ENCODE data around the gene OGG1.

OGG1 gene

DNA sequence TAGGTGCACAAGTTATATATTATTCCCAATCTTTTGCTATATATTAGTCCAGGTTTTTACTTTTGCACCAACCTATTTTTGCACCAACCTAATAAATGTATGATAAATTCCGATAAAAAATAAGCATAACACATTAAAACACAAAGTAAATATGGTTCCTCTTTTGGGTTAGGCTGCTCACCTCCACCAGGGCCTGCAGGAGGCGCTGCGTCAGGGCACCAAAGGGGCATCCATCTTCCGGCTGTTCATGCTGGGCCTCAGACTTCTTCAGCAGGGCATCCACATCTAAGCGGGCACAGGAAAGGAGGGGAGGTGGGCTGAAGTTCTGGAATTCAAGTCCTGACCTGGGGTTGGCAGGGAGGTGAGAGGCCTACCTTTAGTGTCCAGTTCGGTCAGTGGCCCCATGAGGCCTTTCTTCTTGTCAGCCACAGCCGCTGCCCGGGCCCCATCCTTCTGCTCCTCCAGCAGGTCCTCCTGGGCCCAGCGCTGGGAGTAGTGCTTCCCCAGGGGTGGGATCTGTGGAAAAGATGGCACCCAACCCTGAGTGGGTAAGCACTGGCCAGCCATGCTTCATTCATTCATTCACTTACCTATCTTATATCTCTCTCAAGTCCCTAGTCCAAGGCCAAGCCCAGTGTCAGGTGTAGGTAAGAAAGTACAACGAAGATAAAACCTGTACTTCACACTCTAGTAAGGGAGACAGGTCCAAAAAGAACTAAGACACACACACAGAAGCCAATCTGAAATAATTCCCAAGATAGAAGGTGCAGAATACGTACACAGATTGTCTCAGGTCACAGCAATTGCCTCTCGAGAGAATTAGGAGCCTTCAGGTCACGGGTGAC is 37.3 kb downstream of the OGG1 start:
- DNase-seq, result no peak

DNA sequence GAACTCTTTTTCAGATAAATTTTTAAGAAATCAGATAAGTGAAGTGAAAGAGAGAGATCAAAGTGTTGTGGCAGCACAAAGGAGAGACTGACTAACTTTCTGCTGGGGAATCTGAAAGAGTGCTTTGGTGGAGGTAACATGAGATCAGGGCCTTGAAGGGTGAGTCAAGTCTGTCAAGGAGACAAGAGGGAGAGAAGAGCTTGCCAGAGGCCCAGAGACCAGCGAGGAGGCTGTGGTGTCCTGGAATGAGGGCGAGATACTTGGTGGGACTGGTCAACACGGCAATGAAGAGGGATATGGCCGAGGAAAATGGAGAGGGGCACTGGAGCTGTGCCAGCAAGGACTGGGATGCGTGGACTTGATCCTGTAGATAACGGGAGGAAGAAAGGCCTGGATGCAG is 38.0 kb downstream of the OGG1 start:
- DNase-seq, result no peak

DNA sequence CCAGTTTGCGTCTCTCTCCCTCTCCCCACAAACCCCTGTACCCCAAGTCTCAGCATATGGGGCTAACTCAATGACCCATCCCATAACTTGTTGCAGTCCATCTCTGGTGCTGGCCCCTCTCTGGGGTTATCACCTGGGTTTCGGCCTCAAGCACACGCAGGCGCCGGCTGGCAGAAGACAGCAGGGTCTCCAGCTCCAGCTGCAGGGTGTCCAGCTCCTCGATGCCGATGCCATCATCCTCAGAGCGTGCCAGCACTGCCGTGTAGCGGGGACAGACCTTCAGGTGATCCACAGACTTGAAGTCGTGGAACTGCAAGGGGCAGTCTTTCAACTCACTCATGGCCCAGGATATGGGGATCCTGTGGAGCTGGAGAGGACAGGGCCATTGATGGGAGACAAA is 41.4 kb downstream of the OGG1 start:
- no peak for DNase-seq

- DNase-seq, result no peak
These were observed 42.1 kb downstream of the OGG1 start for GRCh38 chr3:9791790-9792404.

DNA sequence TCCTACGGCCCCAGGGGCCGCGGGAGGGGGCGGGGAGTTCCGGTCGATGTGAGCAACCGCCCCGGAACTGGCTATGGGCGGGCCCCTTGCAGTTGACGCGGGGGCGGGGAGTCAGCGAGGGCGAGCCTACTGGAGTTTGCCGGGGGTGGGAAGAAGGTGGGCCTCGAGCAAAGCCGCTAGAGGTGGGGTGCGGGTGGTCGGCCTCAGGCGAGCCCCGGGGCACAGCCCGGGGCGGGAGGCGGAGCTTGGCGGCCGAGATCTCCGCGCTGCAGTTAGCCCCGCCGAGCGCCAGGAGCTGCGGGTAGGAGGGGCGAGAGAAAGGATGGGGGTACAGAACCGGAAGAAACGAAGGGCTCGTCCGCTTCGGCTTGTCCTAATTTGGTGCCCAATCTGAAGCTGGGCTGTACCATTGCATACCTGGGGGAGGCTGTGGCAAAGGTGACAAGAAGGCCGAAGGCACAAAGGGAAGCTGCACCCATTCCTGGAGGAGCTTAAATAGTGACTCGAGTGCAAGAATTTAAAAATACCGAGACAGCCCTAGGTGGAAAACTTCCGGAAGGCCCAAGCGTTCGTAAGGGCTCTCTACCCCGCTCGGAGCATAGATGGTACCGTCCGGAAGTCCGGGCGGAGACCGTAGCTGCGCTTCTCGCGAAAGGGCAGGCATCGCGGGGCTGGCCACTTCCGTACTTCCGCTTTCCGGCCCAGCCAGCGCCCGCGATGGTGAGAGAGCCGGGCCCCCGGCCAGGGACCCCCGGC is 42.8 kb downstream of the OGG1 start, which contains the start of the genes ARPC4 and TADA3:
ARPC4 (plus strand) TSS at position 678 of the 756 bp plus-strand sequence; CDS start at position 718, 40 bp downstream.
TADA3 (minus strand) TSS at position 69 of the 756 bp plus-strand sequence. CDS start 1,007 bp downstream, outside the sequence.
- peak; percentile 98 for DNase-seq

GRCh38 chr3:9793161-9793781 is 43.5 kb downstream of the OGG1 start:
- peak; percentile 33 for DNase-seq

- DNase-seq, result no peak
These were observed 44.6 kb downstream of the OGG1 start for GRCh38 chr3:9794400-9794799.

GRCh38 chr3:9795207-9795606 is 45.5 kb downstream of the OGG1 start:
- no peak for DNase-seq

DNA sequence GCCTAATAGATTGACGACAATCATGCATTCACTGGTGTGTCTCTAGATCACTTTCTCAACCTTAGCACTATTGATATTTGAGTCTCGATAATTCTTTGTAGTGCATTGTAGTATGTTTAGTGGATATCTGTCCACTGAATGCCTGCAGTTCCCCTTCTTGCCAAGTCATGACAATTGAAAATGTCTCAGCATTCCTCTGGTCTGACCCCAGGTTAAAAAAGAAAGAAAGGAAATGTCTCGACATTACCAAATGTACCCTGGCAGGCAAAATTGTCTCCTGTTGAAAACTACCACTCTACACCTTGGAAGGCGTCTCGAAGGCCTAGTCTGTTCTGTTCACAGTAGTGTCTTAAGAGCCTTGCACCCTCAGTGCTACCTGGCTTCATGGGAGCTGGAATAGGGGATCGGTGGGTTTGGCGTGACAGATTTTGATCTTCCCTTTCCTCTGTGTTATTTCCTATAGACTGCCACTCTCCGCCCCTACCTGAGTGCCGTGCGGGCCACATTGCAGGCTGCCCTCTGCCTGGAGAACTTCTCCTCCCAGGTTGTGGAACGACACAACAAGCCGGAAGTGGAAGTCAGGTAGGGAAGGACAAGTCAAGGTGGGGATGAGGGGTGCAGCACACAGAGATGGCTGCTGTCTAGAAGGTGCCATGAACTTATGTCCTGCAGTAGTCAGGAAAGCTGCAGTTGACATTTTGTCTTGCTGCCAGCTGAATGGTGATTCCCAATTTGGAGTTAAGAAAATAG is 47.6 kb downstream of the OGG1 start:
- DNase-seq, result no peak

- DNase-seq, result no peak
These were observed 50.8 kb downstream of the OGG1 start for GRCh38 chr3:9800529-9800928.

DNA sequence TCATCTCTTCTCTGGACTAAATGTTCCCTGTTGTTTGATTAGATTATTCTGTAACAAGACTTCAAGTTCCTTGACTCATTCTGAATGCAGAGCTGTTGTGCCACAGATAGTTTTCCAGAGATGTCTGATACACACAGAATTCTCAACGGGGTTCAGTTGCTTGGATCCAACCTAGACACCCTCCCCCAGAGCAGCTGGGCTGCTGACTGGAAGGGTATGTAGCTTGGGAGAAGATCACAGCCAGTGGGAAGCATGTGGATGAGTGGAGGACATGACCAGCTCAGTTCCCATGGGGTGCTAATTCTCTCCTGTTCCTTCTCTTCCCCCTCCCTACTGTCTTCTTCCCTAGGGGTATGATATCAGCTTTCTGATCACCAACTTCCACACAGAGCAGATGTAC is 53.7 kb downstream of the OGG1 start:
- no peak for DNase-seq

DNA sequence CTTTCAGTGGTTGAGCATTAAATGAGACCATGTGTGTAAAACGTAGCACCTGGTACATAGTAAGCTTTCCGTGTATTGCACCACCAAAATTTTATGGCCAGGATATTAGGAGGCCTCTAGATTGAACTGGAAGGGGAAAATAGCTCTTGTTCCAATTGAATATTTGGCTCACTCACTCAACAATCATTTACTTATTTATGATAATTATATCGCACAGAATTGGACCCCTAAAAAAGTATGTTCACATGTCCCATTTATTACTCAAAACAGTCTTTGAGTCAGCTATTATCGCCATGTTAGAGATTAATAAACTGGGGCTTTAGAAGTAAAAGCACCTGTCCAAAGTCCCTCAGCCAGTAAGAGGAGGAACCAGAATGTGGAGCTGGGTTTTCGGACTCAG is 55.2 kb downstream of the OGG1 start:
- DNase-seq, result no peak

DNA sequence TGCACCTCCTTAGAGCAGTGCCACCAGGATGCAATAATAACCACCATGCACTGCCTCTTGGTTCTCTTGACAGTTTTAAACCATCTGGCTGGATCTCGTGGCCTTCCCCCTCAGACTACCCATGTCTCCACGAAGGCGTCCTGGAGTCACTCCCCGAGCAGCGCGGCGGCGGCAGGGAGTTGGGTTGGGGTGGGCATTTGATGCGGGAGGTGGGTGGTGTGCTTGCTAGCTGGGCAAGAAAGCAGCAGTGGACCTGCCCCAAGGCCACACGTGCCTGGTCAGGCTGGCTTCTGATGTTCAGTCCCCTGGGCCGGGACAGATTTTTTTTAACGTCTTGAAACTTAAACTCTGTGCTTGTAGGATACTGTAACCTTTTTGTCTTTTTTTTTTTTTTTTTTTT is 56.4 kb downstream of the OGG1 start:
- no peak for DNase-seq
